H1 (cell line): ENCODE data around the gene TAS2R13. TPM values are rescaled to one million over a fixed set of nuclear protein-coding genes. Genes with fewer than 3 reads are reported as not detected.

Source experiments
- ATF2 ChIP-seq: IDR thresholded peaks from 2 replicates; pipeline ENCODE4 v1.6.1; 2012; ENCODE audit warnings: low read length, inconsistent platforms
- CHD2 ChIP-seq: IDR thresholded peaks from 2 replicates; pipeline ENCODE4 v1.6.1; 2012; ENCODE audit warnings: low read length, improper control_type of control experiment
- CTCF ChIP-seq, 3 experiments: IDR thresholded peaks; 1 replicate in 2 of 3; 2 replicates in 1 of 3; pipeline versions ENCODE4 v1.5.1 to v1.6.1; 2011; ENCODE audit warnings: low read length in 3 of 3, mild to moderate bottlenecking in 3 of 3, inconsistent platforms in 2 of 3, low read depth in 1 of 3, moderate library complexity in 1 of 3; ENCODE audit not compliant: insufficient read depth in 1 of 3; ENCODE audit errors: control extremely low read depth in 1 of 3
- KDM4A ChIP-seq: IDR thresholded peaks from one replicate; pipeline ENCODE4 v1.7.1; 2012; ENCODE audit warnings: low read depth, mild to moderate bottlenecking, moderate library complexity, low read length, inconsistent platforms; ENCODE audit not compliant: severe bottlenecking
- polyA plus RNA-seq, 7 experiments: library from polyadenylated mRNA; depleted of rRNA in 3 of 7; stranded (reverse) in 5 of 7; unstranded in 2 of 7; fragments of >200 nt in 5 of 7; fragments of 200-250 nt in 2 of 7; gene quantifications; 1 replicate in 5 of 7; 2 replicates in 1 of 7; 4 replicates in 1 of 7; pipeline versions ENCODE4 v1.2.1 to v1.2.3, GENCODE V29; 2011 to 2013; ENCODE audit warnings: missing spikeins in 2 of 7, mixed read lengths in 2 of 7
- total RNA-seq: library from RNA; stranded (reverse); fragmentation: NEBNext Ultra II Directional; extraction: Animal tissue kit (Norgen Biotek cat#: 25700); gene quantifications from 2 replicates; pipeline ENCODE4 v1.2.1, GENCODE V29; 2021

TAS2R13 gene
- total and polyA plus RNA-seq, 2 of the 8 experiments (the other 6 are each of a cell fraction or from before 2014, with no cell fraction given): 0.09 to 0.17 TPM

- TF ChIP-seq KDM4A (no peak), CTCF (IDR thresholded peaks at IDR 0.05; ENCODE audit: control extremely low read depth in 1 of 3, insufficient read depth in 1 of 3, low read depth in 1 of 3, low read length in 3 of 3) (no peak), ATF2 (no peak), CHD2 (no peak)
Observed at GRCh38 chr12:10910380-10910779, 1.0 kb upstream of the TAS2R13 start (continued).
